ENCODE measurements around the gene SLC9A5. TPM values are rescaled to one million over a fixed set of nuclear protein-coding genes. Genes with fewer than 3 reads are reported as not detected.

Gene SLC9A5
- total RNA-seq, 1 donor from 2014 or later: 6.4 TPM

- Mint-ChIP-seq H3K4me3 (ENCODE audit: low read depth) (peak overlapping the region; percentile 98), H3K9me3 (no peaks in the 10 kb centered on the region), H3K4me1 (ENCODE audit: low read depth) (peaks cover 40% of the 10 kb centered on the region), H3K36me3 (ENCODE audit: low read depth) (peaks cover 49% of the 10 kb centered on the region), H3K27ac (peak overlapping the region; percentile 93), H3K27me3 (ENCODE audit: low read depth) (no peaks in the 10 kb centered on the region)
- no peak for DNase-seq (ENCODE audit: low spot score)
- intact Hi-C loops (cut with micrococcal nuclease): loop anchor here (1.0 to 5.0 kb wide), 3 partner anchors 17 to 67 kb away; partner anchors contain the start of gene MATCAP1
Measured at GRCh38 chr16:67227567-67227921, 21.2 kb upstream of the SLC9A5 start.

DNA sequence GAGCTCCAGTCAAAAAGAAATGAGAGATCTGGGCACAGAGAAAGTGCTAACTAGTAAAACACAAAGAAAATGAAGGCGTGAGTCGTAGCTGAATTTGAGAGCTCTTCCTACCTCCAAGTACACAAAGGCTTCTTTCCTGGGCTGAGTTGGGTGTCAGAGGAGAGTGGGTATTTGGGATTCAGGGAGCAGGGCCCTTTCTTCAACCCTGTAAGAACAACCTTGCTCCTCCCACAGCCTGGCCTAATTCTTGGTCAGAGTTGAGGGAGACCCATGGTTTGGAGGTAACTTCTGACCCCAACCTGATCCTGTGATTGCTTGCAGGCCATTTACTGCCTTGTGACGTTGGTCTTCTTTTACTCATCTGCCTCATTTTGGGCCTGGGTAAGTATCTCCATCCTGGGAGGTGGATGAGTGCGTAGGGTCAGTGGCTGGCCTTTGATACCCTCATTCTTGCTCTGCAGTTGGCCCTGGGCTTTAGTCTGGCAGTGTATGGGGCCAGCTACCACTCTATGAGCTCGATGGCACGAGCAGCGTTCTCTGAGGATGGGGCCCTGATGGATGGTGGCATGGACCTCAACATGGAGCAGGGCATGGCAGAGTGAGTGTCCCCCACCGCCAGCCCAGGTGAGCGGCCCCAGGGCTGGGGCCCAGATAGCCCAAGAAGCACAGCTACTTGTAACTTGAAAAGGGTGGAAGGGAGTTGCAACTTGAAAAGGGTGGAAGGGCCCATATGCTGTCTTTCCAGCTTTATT lies 20.6 kb upstream of the SLC9A5 start:
- H3K9me3 Mint-ChIP-seq: no peaks in the 10 kb centered on the region
- no peaks in the 10 kb centered on the region for H3K27me3 Mint-ChIP-seq (ENCODE audit: low read depth)
- peaks cover 40% of the 10 kb centered on the region for H3K4me1 Mint-ChIP-seq (ENCODE audit: low read depth)
- peaks cover 53% of the 10 kb centered on the region for H3K36me3 Mint-ChIP-seq (ENCODE audit: low read depth)
- peak overlapping the region; percentile 98 for H3K4me3 Mint-ChIP-seq (ENCODE audit: low read depth)
- DNase-seq (ENCODE audit: low spot score): no peak
- peak overlapping the region; percentile 93 for H3K27ac Mint-ChIP-seq
- intact Hi-C loops (cut with micrococcal nuclease): loop anchor here (5.0 kb wide), 1 partner anchor 46 kb away; the partner anchor contains the start of gene MATCAP1

GRCh38 chr16:67228905-67229304 lies 19.9 kb upstream of the SLC9A5 start:
- H3K4me1 Mint-ChIP-seq (ENCODE audit: low read depth): peaks cover 36% of the 10 kb centered on the region
- H3K4me3 Mint-ChIP-seq (ENCODE audit: low read depth): peak overlapping the region; percentile 98
- DNase-seq (ENCODE audit: low spot score): no peak
- intact Hi-C loops (cut with micrococcal nuclease): loop anchor here (5.0 kb wide), 1 partner anchor 47 kb away; the partner anchor contains the start of gene MATCAP1
- H3K27ac Mint-ChIP-seq: no peak overlapping the region
- no peaks in the 10 kb centered on the region for H3K27me3 Mint-ChIP-seq (ENCODE audit: low read depth)
- no peaks in the 10 kb centered on the region for H3K9me3 Mint-ChIP-seq
- peaks cover 58% of the 10 kb centered on the region for H3K36me3 Mint-ChIP-seq (ENCODE audit: low read depth)

DNA sequence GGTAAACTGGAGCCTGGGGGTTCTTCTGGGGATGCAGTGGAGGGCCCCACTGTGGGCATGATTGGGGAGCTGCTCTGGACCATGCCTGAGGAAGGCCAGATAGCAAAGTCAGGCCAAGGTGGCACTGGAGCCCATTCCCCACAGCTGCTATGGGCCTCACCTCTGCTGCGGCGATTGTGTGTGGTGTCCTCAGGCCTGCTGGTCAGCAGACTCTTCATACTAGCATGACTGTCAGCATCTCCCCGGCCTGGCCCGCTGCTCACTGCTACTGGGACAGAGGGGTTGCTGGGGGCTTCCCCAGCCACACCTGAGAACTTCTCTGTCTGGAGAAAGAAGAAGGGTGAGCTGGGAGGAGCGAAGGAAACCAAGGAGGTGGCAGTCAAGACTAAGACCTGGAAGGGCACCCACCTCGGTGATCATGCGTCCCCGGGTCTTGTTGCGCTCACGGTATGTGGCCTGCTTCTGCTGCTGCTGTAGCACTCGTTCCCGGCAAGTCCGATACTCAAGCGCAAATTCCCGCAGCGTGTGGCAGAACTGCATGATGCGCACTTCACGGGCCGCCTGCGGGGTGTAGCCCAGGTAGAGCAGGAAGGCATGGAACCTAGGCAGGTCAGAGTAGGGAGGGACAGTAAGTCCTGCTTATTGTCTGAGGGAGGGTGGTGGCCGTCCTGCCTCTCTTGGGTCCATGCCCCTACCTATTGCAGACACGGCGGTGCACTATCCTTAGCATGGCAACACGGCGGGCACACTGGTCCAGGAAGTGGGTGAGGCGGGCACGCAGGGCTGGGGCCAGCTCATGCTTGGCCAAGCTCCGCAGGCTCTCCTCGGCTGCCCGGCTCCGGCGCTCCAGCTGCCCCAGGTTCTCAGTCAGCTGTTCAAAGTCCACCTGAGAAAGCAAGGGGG lies 18.6 kb upstream of the SLC9A5 start:
- H3K4me3 Mint-ChIP-seq (ENCODE audit: low read depth): no peak overlapping the region
- H3K27ac Mint-ChIP-seq: no peak overlapping the region
- intact Hi-C loops (cut with micrococcal nuclease): loop anchor here (5.0 kb wide), 1 partner anchor 48 kb away; the partner anchor contains the start of gene MATCAP1
- peaks cover 25% of the 10 kb centered on the region for H3K4me1 Mint-ChIP-seq (ENCODE audit: low read depth)
- no peaks in the 10 kb centered on the region for H3K9me3 Mint-ChIP-seq
- no peak for DNase-seq (ENCODE audit: low spot score)
- no peaks in the 10 kb centered on the region for H3K27me3 Mint-ChIP-seq (ENCODE audit: low read depth)
- peaks cover 67% of the 10 kb centered on the region for H3K36me3 Mint-ChIP-seq (ENCODE audit: low read depth)

- Mint-ChIP-seq H3K27ac (no peak overlapping the region), H3K4me3 (ENCODE audit: low read depth) (no peak overlapping the region), H3K36me3 (ENCODE audit: low read depth) (peaks cover 74% of the 10 kb centered on the region), H3K9me3 (no peaks in the 10 kb centered on the region), H3K27me3 (ENCODE audit: low read depth) (no peaks in the 10 kb centered on the region), H3K4me1 (ENCODE audit: low read depth) (peaks cover 18% of the 10 kb centered on the region)
- no peak for DNase-seq (ENCODE audit: low spot score)
- intact Hi-C loops (cut with micrococcal nuclease): no loop called here
Measured at GRCh38 chr16:67230809-67231660, 17.7 kb upstream of the SLC9A5 start.

DNA sequence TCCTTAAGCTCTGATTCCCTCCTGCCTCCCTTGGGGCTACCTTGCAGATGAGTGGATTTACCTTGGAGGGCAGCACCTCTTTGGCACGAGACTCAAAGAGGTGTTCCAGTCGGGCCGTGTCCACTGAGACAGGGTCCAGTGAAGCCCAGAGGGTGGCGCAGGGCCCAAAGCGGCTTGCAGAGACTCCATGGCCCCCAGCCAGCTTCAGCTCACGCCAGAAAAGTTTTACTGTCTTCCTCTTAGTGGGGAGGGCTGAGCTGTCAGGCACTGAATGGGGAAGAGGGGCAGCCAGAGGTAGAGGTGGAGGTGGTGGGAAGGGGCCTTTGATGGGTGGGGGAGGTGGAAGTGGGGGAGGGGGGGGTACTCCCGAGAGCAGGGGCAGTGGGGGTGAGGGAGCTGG lies 15.2 kb upstream of the SLC9A5 start:
- Mint-ChIP-seq H3K36me3 (ENCODE audit: low read depth) (peaks cover 83% of the 10 kb centered on the region), H3K4me1 (ENCODE audit: low read depth) (peaks cover 5% of the 10 kb centered on the region), H3K27ac (no peak overlapping the region), H3K27me3 (ENCODE audit: low read depth) (no peaks in the 10 kb centered on the region), H3K4me3 (ENCODE audit: low read depth) (no peak overlapping the region), H3K9me3 (no peaks in the 10 kb centered on the region)
- intact Hi-C loops (cut with micrococcal nuclease): no loop called here
- no peak for DNase-seq (ENCODE audit: low spot score)

DNA sequence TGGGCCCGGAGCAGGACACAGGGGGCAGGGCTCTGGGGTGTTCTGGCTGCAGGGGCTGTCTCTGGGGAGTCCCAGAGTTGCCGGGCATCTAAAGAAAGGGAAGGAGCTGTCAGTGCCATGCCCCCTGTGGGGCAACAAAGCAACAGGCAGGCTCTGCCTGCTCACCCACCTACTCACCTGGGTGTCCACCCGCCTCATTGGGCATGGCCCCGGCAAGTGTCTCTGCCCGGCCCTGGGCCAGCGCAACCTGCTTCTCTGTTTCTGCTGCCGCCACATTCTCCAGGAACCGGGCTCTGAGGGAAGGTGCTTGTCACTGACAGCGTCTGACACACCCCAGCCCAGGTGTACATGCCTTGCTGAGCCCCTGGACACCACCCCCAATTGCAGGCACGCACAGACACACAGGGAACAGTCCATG lies 14.6 kb upstream of the SLC9A5 start:
- intact Hi-C loops (cut with micrococcal nuclease): no loop called here
- DNase-seq (ENCODE audit: low spot score): no peak
- Mint-ChIP-seq H3K4me1 (ENCODE audit: low read depth) (peaks cover 5% of the 10 kb centered on the region), H3K36me3 (ENCODE audit: low read depth) (peaks cover 84% of the 10 kb centered on the region), H3K9me3 (no peaks in the 10 kb centered on the region), H3K27me3 (ENCODE audit: low read depth) (no peaks in the 10 kb centered on the region), H3K27ac (no peak overlapping the region), H3K4me3 (ENCODE audit: low read depth) (no peak overlapping the region)

GRCh38 chr16:67235816-67236562 lies 12.8 kb upstream of the SLC9A5 start:
- Mint-ChIP-seq H3K36me3 (ENCODE audit: low read depth) (peaks cover 73% of the 10 kb centered on the region), H3K27me3 (ENCODE audit: low read depth) (no peaks in the 10 kb centered on the region), H3K27ac (peak overlapping the region; percentile 82), H3K4me3 (ENCODE audit: low read depth) (peak overlapping the region; percentile 17), H3K4me1 (ENCODE audit: low read depth) (peaks cover 8% of the 10 kb centered on the region), H3K9me3 (no peaks in the 10 kb centered on the region)
- no peak for DNase-seq (ENCODE audit: low spot score)
- intact Hi-C loops (cut with micrococcal nuclease): loop anchor here (1.0 kb wide), 1 partner anchor 8 kb away; no protein-coding TSS in a partner anchor

- Mint-ChIP-seq H3K27me3 (ENCODE audit: low read depth) (no peaks in the 10 kb centered on the region), H3K27ac (peak overlapping the region; percentile 82), H3K36me3 (ENCODE audit: low read depth) (peaks cover 68% of the 10 kb centered on the region), H3K9me3 (no peaks in the 10 kb centered on the region), H3K4me3 (ENCODE audit: low read depth) (peak overlapping the region; percentile 17), H3K4me1 (ENCODE audit: low read depth) (peaks cover 13% of the 10 kb centered on the region)
- intact Hi-C loops (cut with micrococcal nuclease): loop anchor here (1.0 kb wide), 1 partner anchor 8 kb away; no protein-coding TSS in a partner anchor
- DNase-seq (ENCODE audit: low spot score): peak; percentile 71
Measured at GRCh38 chr16:67236563-67237395, 12.0 kb upstream of the SLC9A5 start.

DNA sequence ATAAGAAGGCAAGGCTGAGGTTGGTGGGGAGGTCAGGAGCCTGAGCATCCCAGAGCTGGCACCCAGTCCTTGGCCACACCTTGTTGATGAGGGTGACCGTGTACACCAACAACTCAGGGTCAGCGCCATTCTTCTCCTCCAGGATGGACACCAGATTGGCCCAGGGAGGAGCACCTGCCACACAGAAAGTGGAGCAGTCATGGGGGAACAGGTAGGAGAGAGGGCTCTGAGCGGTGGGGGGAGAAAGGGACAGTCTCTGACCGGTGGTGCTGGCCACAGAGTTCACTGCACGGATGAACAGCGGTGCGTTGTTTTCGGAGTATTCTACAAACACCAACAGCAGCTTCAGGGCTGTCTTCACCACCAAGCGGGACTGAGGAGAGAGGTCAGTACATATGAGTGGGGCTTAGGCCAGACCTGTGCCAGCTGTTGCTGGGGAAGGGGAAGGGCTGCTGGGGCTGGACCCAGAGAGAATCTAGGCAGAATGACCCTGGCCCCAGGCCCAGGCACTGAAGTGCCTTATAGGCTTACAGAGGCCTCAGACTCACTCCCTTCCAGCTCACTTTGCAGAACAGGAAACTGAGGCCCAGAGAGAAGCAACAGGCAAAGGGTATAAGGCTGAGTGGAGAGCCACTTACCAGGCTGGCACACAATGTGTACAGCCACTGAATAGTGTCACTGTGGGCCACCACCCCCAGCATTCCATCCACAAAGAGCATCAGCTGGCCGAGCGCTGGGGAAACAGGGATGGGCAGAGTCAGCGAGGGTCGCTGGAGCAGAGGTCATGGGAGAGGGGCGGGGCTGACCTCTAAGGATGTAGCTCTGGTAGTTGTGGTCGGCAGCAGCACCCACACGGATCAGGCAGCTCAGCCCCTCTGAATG lies 11.1 kb upstream of the SLC9A5 start:
- H3K27ac Mint-ChIP-seq: no peak overlapping the region
- intact Hi-C loops (cut with micrococcal nuclease): no loop called here
- peaks cover 16% of the 10 kb centered on the region for H3K4me1 Mint-ChIP-seq (ENCODE audit: low read depth)

More for the DNA sequence above, 11.1 kb upstream of the SLC9A5 start:
- peaks cover 59% of the 10 kb centered on the region for H3K36me3 Mint-ChIP-seq (ENCODE audit: low read depth)
- no peaks in the 10 kb centered on the region for H3K27me3 Mint-ChIP-seq (ENCODE audit: low read depth)
- no peak for DNase-seq (ENCODE audit: low spot score)
- H3K4me3 Mint-ChIP-seq (ENCODE audit: low read depth): no peak overlapping the region
- no peaks in the 10 kb centered on the region for H3K9me3 Mint-ChIP-seq
